Ovary (tissue), 9 donors: ENCODE results near the gene RASGRP3. TPM values are rescaled to one million over a fixed set of nuclear protein-coding genes. Genes with fewer than 3 reads are reported as not detected.
A peak's percentile ranks its signal among the peaks of the same experiment; 100 is the strongest.
"Not testable (repeated sequence)": the region's sequence is repeated elsewhere in the genome, so short reads cannot be mapped to it uniquely, and the experiment has no call there.

Experiments used
- DNase-seq, 5 donors: peaks; one replicate each; pipeline ENCODE4 v3.0.0-alpha.2; 2019 to 2020
- H3K27ac ChIP-seq, 2 donors: fragments of 200-600 bp; one replicate each; pipeline versions ENCODE4 v1.5.1 to v1.8.0; 2019 to 2022
- H3K27me3 ChIP-seq: fragments of 200-600 bp; one replicate; pipeline ENCODE4 v1.8.0; 2022
- H3K36me3 ChIP-seq: fragments of 200-600 bp; sonication (generic); one replicate; pipeline ENCODE4 v1.5.1; 2019
- H3K4me1 ChIP-seq: one replicate; pipeline ENCODE4 v1.8.1; 2013; ENCODE audit warnings: mild to moderate bottlenecking, moderate library complexity; ENCODE audit not compliant: insufficient read depth
- H3K4me3 ChIP-seq: fragments of 200-600 bp; sonication (generic); one replicate; pipeline ENCODE4 v1.5.1; 2017
- H3K9me3 ChIP-seq, 2 donors: fragments of 200-600 bp in 1 of 2; sonication (generic) in 1 of 2; one replicate each; pipeline versions ENCODE4 v1.5.1 to v1.8.1; 2013 to 2019; ENCODE audit warnings: mild to moderate bottlenecking in 1 of 2, moderate library complexity in 1 of 2
- EP300 ChIP-seq: sonication (generic); formaldehyde crosslinking; IDR thresholded peaks from one replicate; pipeline ENCODE4 v1.6.1; 2017; ENCODE audit warnings: antibody characterized with exemption
- POLR2A ChIP-seq: fragments of 450-650 bp; IDR thresholded peaks from one replicate; pipeline ENCODE4 v1.6.1; 2017; ENCODE audit warnings: antibody characterized with exemption, mild to moderate bottlenecking, moderate library complexity
- WGBS, 3 donors: extraction: QIAGEN DNeasy Blood & Tissue Kit in 1 of 3; methylation state at CpG; one replicate each; pipeline versions ENCODE4 v1.1.5 to v1.1.7; 2013 to 2017; 5-methylcytosine and 5-hydroxymethylcytosine counted together
- intact Hi-C, 4 donors: fragments of 100-400 bp; cut with DNase I; formaldehyde crosslinking; loops; one replicate each; pipeline versions ENCODE4 v1.11.0 to v1.15.1; 2022 to 2023
- polyA plus RNA-seq, 2 donors: library from polyadenylated mRNA; stranded (reverse); fragments of 200-250 nt in 1 of 2; fragments of 350-450 nt in 1 of 2; fragmentation: Illumina TruSeq in 1 of 2; extraction: RNeasy Lipid Tissue Mini Kit (QIAGEN cat#74804) in 1 of 2; gene quantifications; one replicate each; pipeline ENCODE4 v1.2.3, GENCODE V29; 2013 to 2014
- total RNA-seq, 7 donors: library from RNA; depleted of rRNA in 2 of 7; stranded (reverse); fragments of >200 nt in 2 of 7; fragmentation: NEBNext Ultra II Directional in 3 of 7; extraction: Animal tissue kit (Norgen Biotek cat#: 25700) in 3 of 7; gene quantifications; one replicate each; pipeline versions ENCODE4 v1.1.0 to v1.2.4, GENCODE V29; 2016 to 2023
- TF ChIP-seq, protein P1 (sequence below), 3 donors: fragments of 450-650 bp in 2 of 3; fragments of 200-600 bp in 1 of 3; IDR thresholded peaks; one replicate each; pipeline versions ENCODE4 v1.5.1 to v1.8.0; 2016 to 2022; ENCODE audit warnings: antibody characterized with exemption in 3 of 3, mild to moderate bottlenecking in 1 of 3
- donor health status: DM: no; HTN: no; CAD: no; lungs with moderate emphysema.
- donor health status: DM: no; HTN: no; CAD: no.
- donor health status: Bipolar disorder and iron deficiency.
- donor health status: DM: yes; HTN: yes; CAD: no.
- donor health status: DM: no; HTN: no; CAD: no.
- donor health status: DM: yes; HTN: yes; CAD: no.

RASGRP3 gene
- total and polyA plus RNA-seq, 9 donors, result 1.9 to 6.4 (median 3.0) TPM

DNA sequence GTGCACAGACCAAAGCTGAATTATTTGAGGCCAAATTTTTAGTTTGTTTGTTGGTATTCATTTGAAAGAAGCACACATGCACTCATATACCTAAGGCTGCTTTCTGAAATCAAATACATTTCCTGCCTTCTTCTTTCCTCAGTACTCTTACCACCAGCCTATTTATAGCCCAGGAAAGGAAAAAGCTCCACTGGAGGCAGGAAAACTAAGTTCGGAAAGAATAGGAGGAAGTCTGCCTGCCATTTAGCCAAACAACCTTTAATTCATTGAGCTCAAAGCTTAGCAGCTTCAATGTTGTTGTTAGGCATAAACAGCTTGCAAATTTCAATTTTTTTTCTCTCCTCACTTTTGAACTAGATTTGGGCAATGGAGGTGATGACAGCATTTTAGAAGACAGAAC lies 40.4 kb upstream of the RASGRP3 start:
- no peak for TF ChIP-seq EP300
- TF ChIP-seq, protein P1, sequence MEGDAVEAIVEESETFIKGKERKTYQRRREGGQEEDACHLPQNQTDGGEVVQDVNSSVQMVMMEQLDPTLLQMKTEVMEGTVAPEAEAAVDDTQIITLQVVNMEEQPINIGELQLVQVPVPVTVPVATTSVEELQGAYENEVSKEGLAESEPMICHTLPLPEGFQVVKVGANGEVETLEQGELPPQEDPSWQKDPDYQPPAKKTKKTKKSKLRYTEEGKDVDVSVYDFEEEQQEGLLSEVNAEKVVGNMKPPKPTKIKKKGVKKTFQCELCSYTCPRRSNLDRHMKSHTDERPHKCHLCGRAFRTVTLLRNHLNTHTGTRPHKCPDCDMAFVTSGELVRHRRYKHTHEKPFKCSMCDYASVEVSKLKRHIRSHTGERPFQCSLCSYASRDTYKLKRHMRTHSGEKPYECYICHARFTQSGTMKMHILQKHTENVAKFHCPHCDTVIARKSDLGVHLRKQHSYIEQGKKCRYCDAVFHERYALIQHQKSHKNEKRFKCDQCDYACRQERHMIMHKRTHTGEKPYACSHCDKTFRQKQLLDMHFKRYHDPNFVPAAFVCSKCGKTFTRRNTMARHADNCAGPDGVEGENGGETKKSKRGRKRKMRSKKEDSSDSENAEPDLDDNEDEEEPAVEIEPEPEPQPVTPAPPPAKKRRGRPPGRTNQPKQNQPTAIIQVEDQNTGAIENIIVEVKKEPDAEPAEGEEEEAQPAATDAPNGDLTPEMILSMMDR (IDR thresholded peaks at IDR 0.05), result no peak
- no peak for TF ChIP-seq POLR2A
- no peak for DNase-seq
- no peaks in the 10 kb centered on the region for H3K36me3 ChIP-seq
- H3K4me1 ChIP-seq, result peaks cover 5% of the 10 kb centered on the region
- 24 to 25% (median 24%) methylated on average over 1 of the region's 1 CpG for WGBS, 3 donors
- intact Hi-C loops, result no loop called here
- H3K27me3 ChIP-seq, result no peaks in the 10 kb centered on the region
- no peak overlapping the region for H3K4me3 ChIP-seq
- no peak overlapping the region for H3K27ac ChIP-seq
- no peaks in the 10 kb centered on the region for H3K9me3 ChIP-seq

DNA sequence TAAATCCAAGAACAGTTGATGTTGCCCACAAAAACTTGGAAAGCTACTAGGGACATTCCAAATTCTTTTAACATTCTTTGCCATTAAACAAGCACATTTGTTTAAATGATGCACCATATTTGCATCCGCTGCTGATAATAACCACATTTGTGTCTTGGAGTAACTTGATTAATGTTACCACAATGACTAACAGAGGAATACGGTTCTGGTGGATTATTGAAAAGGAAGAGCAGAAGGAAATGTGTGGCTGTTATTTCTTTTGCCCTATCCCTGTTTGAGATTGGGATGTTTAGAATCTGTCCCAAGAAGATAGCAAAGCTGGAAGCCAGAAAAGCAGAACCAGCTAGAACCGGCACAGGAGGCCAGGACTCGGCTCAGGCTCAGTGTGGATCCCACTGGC lies 39.2 kb upstream of the RASGRP3 start:
- H3K4me1 ChIP-seq, result peaks cover 5% of the 10 kb centered on the region
- H3K9me3 ChIP-seq, result no peaks in the 10 kb centered on the region
- intact Hi-C loops, result no loop called here
- H3K36me3 ChIP-seq, result no peaks in the 10 kb centered on the region
- H3K27me3 ChIP-seq, result no peaks in the 10 kb centered on the region
- H3K4me3 ChIP-seq, result no peak overlapping the region
- no peak overlapping the region for H3K27ac ChIP-seq
- TF ChIP-seq EP300, result no peak
- TF ChIP-seq, protein P1 (IDR thresholded peaks at IDR 0.05), result no peak
- WGBS, 3 donors, result 4 to 8% (median 8%) methylated on average over 4 of the region's 4 CpGs
- no peak for DNase-seq

DNA sequence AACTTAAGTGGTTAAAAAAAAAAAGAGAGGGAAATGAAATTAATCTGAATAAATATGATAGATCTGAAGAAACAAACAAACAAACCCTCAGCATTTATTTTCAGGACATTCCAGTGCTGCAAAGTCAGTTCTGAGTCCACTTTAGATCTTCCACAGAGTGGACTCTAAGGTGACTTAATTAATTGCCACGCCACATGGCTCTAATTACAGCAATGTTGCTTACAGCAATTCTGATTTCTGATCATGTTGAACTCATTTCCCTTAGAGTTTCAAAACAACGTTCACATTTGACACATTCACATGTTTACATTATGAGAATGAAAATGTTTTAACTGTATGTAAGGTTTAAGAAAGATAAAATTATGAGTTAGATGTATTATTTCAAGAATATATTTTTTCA lies 38.6 kb upstream of the RASGRP3 start:
- intact Hi-C loops, result no loop called here
- DNase-seq, result no peak
- WGBS, 3 donors, result 48 to 53% (median 49%) methylated on average over 2 of the region's 2 CpGs
- no peaks in the 10 kb centered on the region for H3K27me3 ChIP-seq
- H3K27ac ChIP-seq, result no peak overlapping the region
- no peak for TF ChIP-seq EP300
- no peak for TF ChIP-seq POLR2A
- TF ChIP-seq, protein P1 (IDR thresholded peaks at IDR 0.05), result no peak
- H3K4me3 ChIP-seq, result no peak overlapping the region
- no peaks in the 10 kb centered on the region for H3K9me3 ChIP-seq
- H3K4me1 ChIP-seq, result peaks cover 5% of the 10 kb centered on the region
- H3K36me3 ChIP-seq, result no peaks in the 10 kb centered on the region

DNA sequence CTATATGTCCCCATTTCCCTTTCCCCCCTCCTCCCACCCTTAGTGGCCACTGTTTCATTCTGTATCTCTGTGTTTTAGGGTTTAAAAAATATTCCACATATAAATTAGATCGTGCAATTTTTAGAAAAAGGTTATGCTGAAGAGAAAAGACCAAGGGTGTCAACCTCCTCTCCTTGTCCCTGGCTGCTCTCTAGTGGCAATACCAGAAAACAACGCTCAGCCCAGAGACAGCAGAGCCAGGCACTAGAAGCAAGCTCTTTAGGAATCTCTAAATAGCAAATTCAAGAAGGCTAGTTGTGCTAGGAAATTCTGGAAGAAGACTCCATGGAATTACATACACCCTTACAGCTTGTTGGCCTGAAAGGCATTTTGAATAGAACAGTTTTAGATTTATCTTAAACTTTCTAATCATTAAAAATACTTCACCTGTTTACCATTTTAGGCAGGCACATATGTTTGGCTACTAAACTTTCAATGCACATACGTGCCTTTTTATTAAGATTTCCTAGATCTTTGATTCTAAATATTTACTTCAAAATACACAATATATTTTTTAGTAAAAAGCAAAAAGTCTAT lies 35.1 kb upstream of the RASGRP3 start:
- Histone ChIP-seq H3K9me3 (no peaks in the 10 kb centered on the region), H3K27me3 (no peaks in the 10 kb centered on the region), H3K36me3 (no peaks in the 10 kb centered on the region), H3K4me3 (no peak overlapping the region), H3K27ac (no peak overlapping the region), H3K4me1 (peaks cover 5% of the 10 kb centered on the region)
- DNase-seq, result peak in 4 of 5 donors; percentile 24 to 39 (median 30)
- no peak for TF ChIP-seq POLR2A
- WGBS, 3 donors, result 36 to 44% (median 40%) methylated on average over 3 of the region's 3 CpGs
- intact Hi-C loops, result no loop called here

DNA sequence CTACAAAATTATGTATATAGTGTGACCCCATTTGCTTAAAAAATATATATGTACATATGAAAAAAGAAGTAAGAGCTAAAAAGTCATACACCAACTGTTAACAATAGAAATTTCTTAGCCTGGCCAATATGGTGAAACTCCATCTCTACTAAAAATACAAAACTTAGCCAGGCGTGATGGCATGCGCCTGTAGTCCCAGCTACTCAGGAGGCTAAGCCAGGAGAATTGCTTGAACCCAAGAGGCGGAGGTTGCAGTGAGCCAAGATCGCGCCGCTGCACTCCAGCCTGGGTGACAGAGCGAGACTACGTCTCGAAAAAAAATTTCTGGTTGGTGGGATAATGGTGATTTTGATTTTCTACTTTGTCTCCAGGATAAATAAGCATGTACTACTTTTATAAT lies 34.4 kb upstream of the RASGRP3 start:
- H3K4me1 ChIP-seq, H3K9me3 ChIP-seq, H3K27me3 ChIP-seq, H3K27ac ChIP-seq, H3K4me3 ChIP-seq, H3K36me3 ChIP-seq, intact Hi-C loops, DNase-seq: not testable (repeated sequence)
- 97 to 98% (median 98%) methylated on average over 9 of the region's 9 CpGs for WGBS, 3 donors
